HG03139 (cell line): ENCODE measurements around the gene CYP27B1.

Source experiments
- ATAC-seq: cut with Tn5 transposase; IDR thresholded peaks from one replicate; pipeline ENCODE4 v1.9.1; 2021; ENCODE audit not compliant: unreplicated experiment

The CYP27B1 gene

GRCh38 chr12:57736741-57737466 is 30.0 kb downstream of the CYP27B1 start:
- no peak for ATAC-seq

GRCh38 chr12:57735952-57736740 is 30.7 kb downstream of the CYP27B1 start:
- ATAC-seq: no peak

GRCh38 chr12:57735198-57735855 is 31.6 kb downstream of the CYP27B1 start:
- ATAC-seq: no peak

GRCh38 chr12:57734591-57734990 is 32.3 kb downstream of the CYP27B1 start:
- no peak for ATAC-seq

- ATAC-seq: no peak
Measured at GRCh38 chr12:57733928-57734327, 33.0 kb downstream of the CYP27B1 start.

- ATAC-seq: no peak
Measured at GRCh38 chr12:57732726-57733593, 33.9 kb downstream of the CYP27B1 start.

GRCh38 chr12:57732270-57732669 is 34.6 kb downstream of the CYP27B1 start:
- ATAC-seq: no peak

GRCh38 chr12:57731411-57732080 is 35.3 kb downstream of the CYP27B1 start:
- ATAC-seq: no peak

- ATAC-seq: no peak
Measured at GRCh38 chr12:57730336-57731067, 36.4 kb downstream of the CYP27B1 start.

- no peak for ATAC-seq
Measured at GRCh38 chr12:57729321-57729844, 37.5 kb downstream of the CYP27B1 start.

- ATAC-seq: no peak
Measured at GRCh38 chr12:57727758-57728395, 39.0 kb downstream of the CYP27B1 start.

- no peak for ATAC-seq
Measured at GRCh38 chr12:57726884-57727757, 39.8 kb downstream of the CYP27B1 start.

GRCh38 chr12:57726151-57726883 is 40.6 kb downstream of the CYP27B1 start:
- ATAC-seq: no peak

GRCh38 chr12:57725851-57726150 is 41.1 kb downstream of the CYP27B1 start:
- no peak for ATAC-seq

- ATAC-seq: no peak
Measured at GRCh38 chr12:57724936-57725740, 41.7 kb downstream of the CYP27B1 start.

- no peak for ATAC-seq
Measured at GRCh38 chr12:57724003-57724935, 42.6 kb downstream of the CYP27B1 start.
